AG04449 (cell line): Measurements from ENCODE around the gene ATP2B3.

Experiments
- CTCF ChIA-PET: fragments of 350-600 bp; formaldehyde crosslinking; extraction: SDS; loops from one replicate; lab custom pipeline; 2021; ENCODE audit warnings: antibody characterized with exemption; lab: Yijun Ruan, JAX
- POLR2A ChIA-PET: fragments of 400-600, 350-600 bp; formaldehyde crosslinking; extraction: SDS; loops from one replicate; lab custom pipeline; 2020; ENCODE audit warnings: antibody characterized with exemption, inconsistent platforms; lab: Yijun Ruan, JAX
- DNase-seq: peaks from one replicate; pipeline ENCODE4 v3.0.0-alpha.2; 2010; ENCODE audit warnings: low read depth, low spot score
- H3K4me3 ChIP-seq: 2 replicates; pipeline ENCODE4 v1.5.1; 2011; ENCODE audit warnings: low read depth, mild to moderate bottlenecking, control low read depth, low read length
- CTCF ChIP-seq: IDR thresholded peaks from one replicate; pipeline ENCODE4 v1.5.1; 2011; ENCODE audit warnings: mild to moderate bottlenecking, moderate library complexity, low read length, control low read depth, inconsistent platforms; ENCODE audit not compliant: insufficient read depth; ENCODE audit errors: missing control alignments

The ATP2B3 gene

GRCh38 chrX:153494061-153494460, 23.4 kb upstream of the ATP2B3 start:
- ChIA-PET POLR2A (interaction anchor here (0.7 to 0.8 kb wide), 2 partner anchors 17 to 20 kb away, joined by 4 read pairs; no protein-coding TSS in a partner anchor), CTCF (interaction anchor here (1.1 to 8.1 kb wide), 6 partner anchors 12 to 552 kb away, joined by 3 to 90 read pairs (median 13); partner anchors contain the start of gene HAUS7)
- peak overlapping the region; percentile 72 for H3K4me3 ChIP-seq
- DNase-seq = no peak
- TF ChIP-seq CTCF = no peak

GRCh38 chrX:153494541-153495361, 22.7 kb upstream of the ATP2B3 start, which contains the start of gene BGN:
BGN (plus strand) TSS chrX:153494980; CDS start chrX:153504632, 9,652 bp downstream.
- TF ChIP-seq CTCF = peak; percentile 59
- no peak for DNase-seq
- ChIA-PET POLR2A (interaction anchor here (0.8 to 1.6 kb wide), 3 partner anchors 16 to 25 kb away, joined by 3 to 15 read pairs (median 4); partner anchors contain the start of gene HAUS7), CTCF (interaction anchor here (0.9 to 8.1 kb wide), 8 partner anchors 12 to 553 kb away, joined by 3 to 90 read pairs (median 6); partner anchors contain the start of gene HAUS7)
- peak within 1 kb of the TSS; percentile 72 for H3K4me3 ChIP-seq

- TF ChIP-seq CTCF = no peak
- ChIA-PET CTCF (interaction anchor here (0.9 to 8.1 kb wide), 8 partner anchors 11 to 554 kb away, joined by 3 to 90 read pairs (median 6); partner anchors contain the start of gene HAUS7), POLR2A (interaction anchor here (0.8 to 1.6 kb wide), 3 partner anchors 10 to 26 kb away, joined by 3 to 15 read pairs (median 4); partner anchors contain the start of gene HAUS7)
- no peak for DNase-seq
- H3K4me3 ChIP-seq = peak overlapping the region; percentile 72
Measured at GRCh38 chrX:153495362-153495751, 22.1 kb upstream of the ATP2B3 start.

GRCh38 chrX:153495903-153496589, 21.4 kb upstream of the ATP2B3 start:
- ChIA-PET POLR2A (interaction anchor here (0.7 to 1.6 kb wide), 3 partner anchors 9 to 25 kb away, joined by 3 to 15 read pairs (median 4); partner anchors contain the start of gene HAUS7), CTCF (interaction anchor here (0.8 to 8.1 kb wide), 8 partner anchors 10 to 554 kb away, joined by 3 to 90 read pairs (median 6); partner anchors contain the start of gene HAUS7)
- peak overlapping the region; percentile 72 for H3K4me3 ChIP-seq
- no peak for TF ChIP-seq CTCF
- no peak for DNase-seq

- CTCF ChIA-PET = interaction anchor here (0.8 to 8.1 kb wide), 5 partner anchors 10 to 25 kb away, joined by 3 to 90 read pairs (median 7); partner anchors contain the start of gene HAUS7
- peak overlapping the region; percentile 72 for H3K4me3 ChIP-seq
- no peak for DNase-seq
- POLR2A ChIA-PET = interaction anchor here (0.7 to 1.4 kb wide), 2 partner anchors 9 to 25 kb away, joined by 3 to 4 read pairs; no protein-coding TSS in a partner anchor
- TF ChIP-seq CTCF = no peak
Measured at GRCh38 chrX:153496590-153496959, 20.9 kb upstream of the ATP2B3 start.
